ENCODE results near the gene SNRNP48. TPM values are rescaled to one million over a fixed set of nuclear protein-coding genes. Genes with fewer than 3 reads are reported as not detected.

The SNRNP48 gene
- total and polyA plus RNA-seq, 10 of the 15 experiments (the other 5 are each of a cell fraction or from before 2014, with no cell fraction given), result 3.2 to 14.4 (median 8.9) TPM

GRCh38 chr6:7589221-7589620 lies 777 bp upstream of the SNRNP48 start:
- ChIA-PET SMC1A (ENCODE audit: uncharacterized antibody, unreplicated experiment) (interaction anchor here (0.6 to 1.9 kb wide), 4 partner anchors 11 to 312 kb away, joined by 3 to 10 read pairs (median 3); partner anchors contain the start of genes CAGE1 and RIOK1), RAD21 (ENCODE audit: unreplicated experiment) (interaction anchor here (0.7 to 1.5 kb wide), 2 partner anchors 312 to 326 kb away, joined by 3 to 9 read pairs; no protein-coding TSS in a partner anchor), CTCF (interaction anchor here (1.0 to 1.5 kb wide), 3 partner anchors 11 to 312 kb away, joined by 6 to 8 read pairs (median 8); no protein-coding TSS in a partner anchor), POLR2A (interaction anchor here (0.9 to 1.7 kb wide), 7 partner anchors 10 to 794 kb away, joined by 3 to 6 read pairs (median 3); partner anchors contain the start of genes CAGE1 and RIOK1)
- no peak overlapping the region for H3K4me3 ChIP-seq
- no peaks in the 10 kb centered on the region for H3K9me3 ChIP-seq (replicated peaks; ENCODE audit: control insufficient read depth, insufficient read depth, low read length)
- no peak for ATAC-seq
- no TSS peak for BruUV-seq (replicated peaks)
- no peak overlapping the region for H3K9ac ChIP-seq (ENCODE audit: control insufficient read depth, insufficient read depth, low read length)
- H3K79me2 ChIP-seq (ENCODE audit: control insufficient read depth, insufficient read depth, low read length), result peaks cover 24% of the 10 kb centered on the region
- WGBS (ENCODE audit: insufficient coverage, insufficient replicate concordance, low lambda C conversion rate, missing lambda C conversion rate), result 95% methylated on average over 3 of the region's 3 CpGs
- H3K27me3 ChIP-seq (replicated peaks in 1 of 2; ENCODE audit: control insufficient read depth in 2 of 2, insufficient read depth in 2 of 2, low read length in 1 of 2), result no peaks in the 10 kb centered on the region
- TF ChIP-seq KDM1A (IDR thresholded peaks at IDR 0.05; ENCODE audit: borderline replicate concordance) (no peak), NKRF (conservative IDR thresholded peaks at IDR 0.05) (no peak), RUNX3 (IDR thresholded peaks at IDR 0.05; ENCODE audit: low read length) (no peak)
- in situ Hi-C loops (cut with MboI) (no loop called here), intact Hi-C loops (cut with micrococcal nuclease; ENCODE audit: unreplicated experiment) (no loop called here)
- H4K20me1 ChIP-seq (ENCODE audit: control insufficient read depth, insufficient read depth), result no peaks in the 10 kb centered on the region
- no peak overlapping the region for H3K27ac ChIP-seq (ENCODE audit: control insufficient read depth, insufficient read depth)
- peak overlapping the region; percentile 85; the same call in 1 of the 2 replicates for H3K4me2 ChIP-seq (ENCODE audit: control insufficient read depth, insufficient read depth)
- no peak for DNase-seq (ENCODE audit: low read depth, low spot score)
- FAIRE-seq, result no peak
- H3K4me1 ChIP-seq (ENCODE audit: control insufficient read depth, insufficient read depth, low read length), result peaks cover 3% of the 10 kb centered on the region; the same call in 1 of the 2 replicates
- peak overlapping the region; percentile 96 for H2AFZ ChIP-seq (ENCODE audit: control insufficient read depth, low read depth, low read length)
- H3K36me3 ChIP-seq (ENCODE audit: control insufficient read depth in 2 of 2, insufficient read depth in 2 of 2, low read length in 1 of 2), result no peaks in the 10 kb centered on the region; a peak in 1 of 4 replicates

- ChIA-PET POLR2A (no interaction called here), RAD21 (ENCODE audit: unreplicated experiment) (no interaction called here), CTCF (interaction anchor here (1.1 kb wide), 1 partner anchor 313 kb away, joined by 5 read pairs; no protein-coding TSS in a partner anchor), SMC1A (ENCODE audit: uncharacterized antibody, unreplicated experiment) (no interaction called here)
- peak overlapping the region; percentile 87 for H3K4me2 ChIP-seq (ENCODE audit: control insufficient read depth, insufficient read depth)
- H3K36me3 ChIP-seq (ENCODE audit: control insufficient read depth in 2 of 2, insufficient read depth in 2 of 2, low read length in 1 of 2), result peaks cover 0 to under 1% of the 10 kb centered on the region in 2 experiments; a peak in 2 of 4 replicates
- TF ChIP-seq CBX3 (IDR thresholded peaks at IDR 0.05; ENCODE audit: borderline replicate concordance, low read depth) (no peak), MYB (IDR thresholded peaks at IDR 0.05; ENCODE audit: borderline replicate concordance, low read depth, low read length) (no peak)
- TF ChIP-seq, protein P1, sequence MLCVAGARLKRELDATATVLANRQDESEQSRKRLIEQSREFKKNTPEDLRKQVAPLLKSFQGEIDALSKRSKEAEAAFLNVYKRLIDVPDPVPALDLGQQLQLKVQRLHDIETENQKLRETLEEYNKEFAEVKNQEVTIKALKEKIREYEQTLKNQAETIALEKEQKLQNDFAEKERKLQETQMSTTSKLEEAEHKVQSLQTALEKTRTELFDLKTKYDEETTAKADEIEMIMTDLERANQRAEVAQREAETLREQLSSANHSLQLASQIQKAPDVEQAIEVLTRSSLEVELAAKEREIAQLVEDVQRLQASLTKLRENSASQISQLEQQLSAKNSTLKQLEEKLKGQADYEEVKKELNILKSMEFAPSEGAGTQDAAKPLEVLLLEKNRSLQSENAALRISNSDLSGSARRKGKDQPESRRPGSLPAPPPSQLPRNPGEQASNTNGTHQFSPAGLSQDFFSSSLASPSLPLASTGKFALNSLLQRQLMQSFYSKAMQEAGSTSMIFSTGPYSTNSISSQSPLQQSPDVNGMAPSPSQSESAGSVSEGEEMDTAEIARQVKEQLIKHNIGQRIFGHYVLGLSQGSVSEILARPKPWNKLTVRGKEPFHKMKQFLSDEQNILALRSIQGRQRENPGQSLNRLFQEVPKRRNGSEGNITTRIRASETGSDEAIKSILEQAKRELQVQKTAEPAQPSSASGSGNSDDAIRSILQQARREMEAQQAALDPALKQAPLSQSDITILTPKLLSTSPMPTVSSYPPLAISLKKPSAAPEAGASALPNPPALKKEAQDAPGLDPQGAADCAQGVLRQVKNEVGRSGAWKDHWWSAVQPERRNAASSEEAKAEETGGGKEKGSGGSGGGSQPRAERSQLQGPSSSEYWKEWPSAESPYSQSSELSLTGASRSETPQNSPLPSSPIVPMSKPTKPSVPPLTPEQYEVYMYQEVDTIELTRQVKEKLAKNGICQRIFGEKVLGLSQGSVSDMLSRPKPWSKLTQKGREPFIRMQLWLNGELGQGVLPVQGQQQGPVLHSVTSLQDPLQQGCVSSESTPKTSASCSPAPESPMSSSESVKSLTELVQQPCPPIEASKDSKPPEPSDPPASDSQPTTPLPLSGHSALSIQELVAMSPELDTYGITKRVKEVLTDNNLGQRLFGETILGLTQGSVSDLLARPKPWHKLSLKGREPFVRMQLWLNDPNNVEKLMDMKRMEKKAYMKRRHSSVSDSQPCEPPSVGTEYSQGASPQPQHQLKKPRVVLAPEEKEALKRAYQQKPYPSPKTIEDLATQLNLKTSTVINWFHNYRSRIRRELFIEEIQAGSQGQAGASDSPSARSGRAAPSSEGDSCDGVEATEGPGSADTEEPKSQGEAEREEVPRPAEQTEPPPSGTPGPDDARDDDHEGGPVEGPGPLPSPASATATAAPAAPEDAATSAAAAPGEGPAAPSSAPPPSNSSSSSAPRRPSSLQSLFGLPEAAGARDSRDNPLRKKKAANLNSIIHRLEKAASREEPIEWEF (IDR thresholded peaks at IDR 0.05; ENCODE audit: insufficient replicate concordance, low read depth, low read length), result no peak
- TF ChIP-seq, protein P2, sequence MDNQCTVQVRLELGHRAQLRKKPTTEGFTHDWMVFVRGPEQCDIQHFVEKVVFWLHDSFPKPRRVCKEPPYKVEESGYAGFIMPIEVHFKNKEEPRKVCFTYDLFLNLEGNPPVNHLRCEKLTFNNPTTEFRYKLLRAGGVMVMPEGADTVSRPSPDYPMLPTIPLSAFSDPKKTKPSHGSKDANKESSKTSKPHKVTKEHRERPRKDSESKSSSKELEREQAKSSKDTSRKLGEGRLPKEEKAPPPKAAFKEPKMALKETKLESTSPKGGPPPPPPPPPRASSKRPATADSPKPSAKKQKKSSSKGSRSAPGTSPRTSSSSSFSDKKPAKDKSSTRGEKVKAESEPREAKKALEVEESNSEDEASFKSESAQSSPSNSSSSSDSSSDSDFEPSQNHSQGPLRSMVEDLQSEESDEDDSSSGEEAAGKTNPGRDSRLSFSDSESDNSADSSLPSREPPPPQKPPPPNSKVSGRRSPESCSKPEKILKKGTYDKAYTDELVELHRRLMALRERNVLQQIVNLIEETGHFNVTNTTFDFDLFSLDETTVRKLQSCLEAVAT (IDR thresholded peaks at IDR 0.05), result peak; percentile 92
- H3K9ac ChIP-seq (ENCODE audit: control insufficient read depth, insufficient read depth, low read length), result peak overlapping the region; percentile 69
- peaks cover 3% of the 10 kb centered on the region; the same call in 1 of the 2 replicates for H3K4me1 ChIP-seq (ENCODE audit: control insufficient read depth, insufficient read depth, low read length)
- in situ Hi-C loops (cut with MboI) (no loop called here), intact Hi-C loops (cut with micrococcal nuclease; ENCODE audit: unreplicated experiment) (loop anchor here (10.0 kb wide), 1 partner anchor 196 kb away; no protein-coding TSS in a partner anchor)
- peak overlapping the region; percentile 73 for H3K4me3 ChIP-seq
- peak overlapping the region; percentile 10; the same call in 1 of the 2 replicates for H2AFZ ChIP-seq (ENCODE audit: control insufficient read depth, low read depth, low read length)
- DNase-seq (ENCODE audit: low read depth, low spot score) (no peak), ATAC-seq (no peak), FAIRE-seq (no peak)
- no peaks in the 10 kb centered on the region for H3K9me3 ChIP-seq (replicated peaks; ENCODE audit: control insufficient read depth, insufficient read depth, low read length)
- WGBS (ENCODE audit: insufficient coverage, insufficient replicate concordance, low lambda C conversion rate, missing lambda C conversion rate), result 49% methylated on average over 10 of the region's 10 CpGs
- H4K20me1 ChIP-seq (ENCODE audit: control insufficient read depth, insufficient read depth), result no peaks in the 10 kb centered on the region
- BruUV-seq (replicated peaks), result no TSS peak
- no peaks in the 10 kb centered on the region for H3K27me3 ChIP-seq (replicated peaks in 1 of 2; ENCODE audit: control insufficient read depth in 2 of 2, insufficient read depth in 2 of 2, low read length in 1 of 2)
- H3K27ac ChIP-seq (ENCODE audit: control insufficient read depth, insufficient read depth), result no peak overlapping the region
- H3K79me2 ChIP-seq (ENCODE audit: control insufficient read depth, insufficient read depth, low read length), result peaks cover 24% of the 10 kb centered on the region
Measured at GRCh38 chr6:7590918-7591302, 912 bp downstream of the SNRNP48 start.
